Peyer's patch (tissue), 4 donors: ENCODE measurements around the gene UNC13C. TPM values are rescaled to one million over a fixed set of nuclear protein-coding genes. Genes with fewer than 3 reads are reported as not detected.

ENCODE experiments used
- DNase-seq, 3 donors: peaks; one replicate each; pipeline ENCODE4 v3.0.0-alpha.2; 2017 to 2019
- H3K27ac ChIP-seq, 4 donors: fragments of 200-600 bp; sonication (generic); one replicate each; pipeline ENCODE4 v1.5.1; 2016 to 2019
- H3K27me3 ChIP-seq, 2 donors: fragments of 200-600 bp; sonication (generic); one replicate each; pipeline ENCODE4 v1.5.1; 2019
- H3K36me3 ChIP-seq, 3 donors: fragments of 200-600 bp; sonication (generic); one replicate each; pipeline ENCODE4 v1.5.1; 2016 to 2019
- H3K4me1 ChIP-seq, 4 donors: fragments of 200-600 bp; sonication (generic); one replicate each; pipeline ENCODE4 v1.5.1; 2016 to 2019
- H3K4me3 ChIP-seq, 4 donors: fragments of 200-600 bp; sonication (generic); 1 replicate in 3 of 4; 2 replicates in 1 of 4; pipeline ENCODE4 v1.5.1; 2016 to 2019; ENCODE audit warnings: mild to moderate bottlenecking in 1 of 4
- H3K9me3 ChIP-seq, 4 donors: fragments of 200-600 bp; sonication (generic); one replicate each; pipeline ENCODE4 v1.5.1; 2016 to 2019; ENCODE audit warnings: mild to moderate bottlenecking in 1 of 4
- POLR2A ChIP-seq, 2 donors: fragments of 450-650 bp; IDR thresholded peaks; one replicate each; pipeline ENCODE4 v1.5.1; 2017; ENCODE audit warnings: antibody characterized with exemption in 2 of 2, mild to moderate bottlenecking in 2 of 2, moderate library complexity in 2 of 2
- total RNA-seq, 4 donors: library from RNA; depleted of rRNA; stranded (reverse); fragments of >200 nt; gene quantifications; one replicate each; pipeline ENCODE4 v1.1.0, GENCODE V29; 2016
- TF ChIP-seq, protein P1 (sequence below), 6 experiments: fragments of 450-650 bp in 4 of 6; fragments of 200-600 bp in 2 of 6; sonication (generic) in 1 of 6; IDR thresholded peaks; one replicate each; pipeline ENCODE4 v1.5.1; 2017 to 2019; ENCODE audit warnings: antibody characterized with exemption in 6 of 6, mild to moderate bottlenecking in 3 of 6, moderate library complexity in 1 of 6

Gene UNC13C
- total RNA-seq, 4 donors from 2014 or later = under 0.01 to 3.3 (median 0.35) TPM

DNA sequence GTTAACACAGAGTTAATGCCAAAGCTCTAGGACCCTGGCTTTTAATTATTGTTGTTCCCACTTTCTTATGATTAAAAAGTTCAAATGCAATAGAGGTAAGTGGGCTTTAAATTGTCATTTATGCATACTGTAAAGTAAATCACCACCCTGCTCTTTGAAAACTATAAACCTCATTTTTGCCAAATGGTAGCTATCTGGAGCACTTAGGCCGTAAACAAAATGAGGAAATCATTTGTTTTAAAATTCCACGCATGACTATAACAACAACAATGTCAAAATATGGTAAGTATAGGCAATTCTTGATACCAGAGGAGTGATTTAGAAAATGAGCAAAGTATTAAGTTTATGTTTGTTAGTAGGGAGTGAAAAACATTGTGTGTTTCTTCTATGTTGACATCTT, 1.8 kb downstream of the UNC13C start:
- TF ChIP-seq, protein P1, sequence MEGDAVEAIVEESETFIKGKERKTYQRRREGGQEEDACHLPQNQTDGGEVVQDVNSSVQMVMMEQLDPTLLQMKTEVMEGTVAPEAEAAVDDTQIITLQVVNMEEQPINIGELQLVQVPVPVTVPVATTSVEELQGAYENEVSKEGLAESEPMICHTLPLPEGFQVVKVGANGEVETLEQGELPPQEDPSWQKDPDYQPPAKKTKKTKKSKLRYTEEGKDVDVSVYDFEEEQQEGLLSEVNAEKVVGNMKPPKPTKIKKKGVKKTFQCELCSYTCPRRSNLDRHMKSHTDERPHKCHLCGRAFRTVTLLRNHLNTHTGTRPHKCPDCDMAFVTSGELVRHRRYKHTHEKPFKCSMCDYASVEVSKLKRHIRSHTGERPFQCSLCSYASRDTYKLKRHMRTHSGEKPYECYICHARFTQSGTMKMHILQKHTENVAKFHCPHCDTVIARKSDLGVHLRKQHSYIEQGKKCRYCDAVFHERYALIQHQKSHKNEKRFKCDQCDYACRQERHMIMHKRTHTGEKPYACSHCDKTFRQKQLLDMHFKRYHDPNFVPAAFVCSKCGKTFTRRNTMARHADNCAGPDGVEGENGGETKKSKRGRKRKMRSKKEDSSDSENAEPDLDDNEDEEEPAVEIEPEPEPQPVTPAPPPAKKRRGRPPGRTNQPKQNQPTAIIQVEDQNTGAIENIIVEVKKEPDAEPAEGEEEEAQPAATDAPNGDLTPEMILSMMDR (IDR thresholded peaks at IDR 0.05) = no peak
- no peak for TF ChIP-seq POLR2A (IDR thresholded peaks at IDR 0.05)
- Histone ChIP-seq H3K4me3 (no peak overlapping the region), H3K27ac (no peak overlapping the region), H3K4me1 (no peaks in the 10 kb centered on the region), H3K9me3 (no peaks in the 10 kb centered on the region), H3K27me3 (no peaks in the 10 kb centered on the region), H3K36me3 (no peaks in the 10 kb centered on the region)
- DNase-seq = no peak

GRCh38 chr15:53982071-53982680, 3.9 kb downstream of the UNC13C start:
- Histone ChIP-seq H3K4me3 (no peak overlapping the region), H3K27me3 (no peaks in the 10 kb centered on the region), H3K36me3 (no peaks in the 10 kb centered on the region), H3K9me3 (no peaks in the 10 kb centered on the region), H3K4me1 (no peaks in the 10 kb centered on the region), H3K27ac (no peak overlapping the region)
- no peak for DNase-seq
- no peak for TF ChIP-seq POLR2A (IDR thresholded peaks at IDR 0.05)
- TF ChIP-seq, protein P1 (IDR thresholded peaks at IDR 0.05) = no peak

- TF ChIP-seq, protein P1 (IDR thresholded peaks at IDR 0.05) = no peak
- TF ChIP-seq POLR2A (IDR thresholded peaks at IDR 0.05) = no peak
These were observed 4.6 kb downstream of the UNC13C start for GRCh38 chr15:53982876-53983275.

GRCh38 chr15:53984221-53984620, 6.0 kb downstream of the UNC13C start:
- Histone ChIP-seq H3K4me3 (no peak overlapping the region), H3K9me3 (no peaks in the 10 kb centered on the region), H3K27me3 (no peaks in the 10 kb centered on the region), H3K36me3 (no peaks in the 10 kb centered on the region), H3K27ac (no peak overlapping the region), H3K4me1 (no peaks in the 10 kb centered on the region)
- TF ChIP-seq, protein P1 (IDR thresholded peaks at IDR 0.05) = no peak
- no peak for TF ChIP-seq POLR2A (IDR thresholded peaks at IDR 0.05)
- DNase-seq = no peak

More at GRCh38 chr15:53982876-53983275, 4.6 kb downstream of the UNC13C start:
- no peak for DNase-seq
- H3K27ac ChIP-seq = no peak overlapping the region
- no peaks in the 10 kb centered on the region for H3K27me3 ChIP-seq
- H3K36me3 ChIP-seq = no peaks in the 10 kb centered on the region
- no peaks in the 10 kb centered on the region for H3K9me3 ChIP-seq
- no peaks in the 10 kb centered on the region for H3K4me1 ChIP-seq
- H3K4me3 ChIP-seq = no peak overlapping the region

DNA sequence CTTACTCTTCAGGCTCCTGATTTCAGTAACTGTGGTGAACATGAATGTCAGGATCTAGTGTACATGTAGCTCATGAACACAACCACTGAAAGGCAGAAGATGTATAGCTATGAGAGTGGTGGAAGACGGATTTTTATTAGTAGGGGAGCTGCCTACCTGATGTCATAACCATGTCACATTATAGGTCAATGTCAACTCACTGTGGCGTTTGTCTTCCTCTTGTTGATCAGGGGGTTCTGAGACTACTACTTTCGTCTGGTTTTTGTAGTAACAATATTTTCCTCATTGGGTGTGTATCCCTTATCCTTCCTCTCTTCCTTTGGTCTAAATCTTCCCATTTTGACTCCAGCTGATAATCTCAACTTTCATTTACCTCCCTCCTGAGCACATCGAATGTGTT, 7.3 kb downstream of the UNC13C start:
- TF ChIP-seq POLR2A (IDR thresholded peaks at IDR 0.05) = no peak
- TF ChIP-seq, protein P1 (IDR thresholded peaks at IDR 0.05) = no peak

DNA sequence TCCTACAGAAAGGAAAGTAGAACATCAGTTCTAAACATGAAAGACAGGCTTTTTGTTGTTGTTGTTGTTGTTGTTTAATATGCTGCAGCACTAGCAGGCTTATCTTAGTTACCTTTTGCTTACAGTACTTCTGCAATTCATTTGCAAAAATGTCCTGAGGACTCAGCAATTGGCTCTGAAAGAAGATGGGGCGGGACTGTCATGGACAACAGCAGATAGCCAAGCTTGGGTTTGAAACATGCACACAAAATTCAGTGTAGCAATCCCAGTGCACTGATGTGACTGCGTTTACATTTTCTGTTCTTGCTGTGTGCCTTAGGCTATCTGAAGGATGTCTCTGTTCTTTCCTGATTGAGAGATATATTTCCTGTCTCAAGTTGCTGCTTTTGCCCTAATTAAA, 9.2 kb downstream of the UNC13C start:
- no peak overlapping the region for H3K4me3 ChIP-seq
- H3K36me3 ChIP-seq = no peaks in the 10 kb centered on the region
- no peaks in the 10 kb centered on the region for H3K9me3 ChIP-seq
- H3K27me3 ChIP-seq = no peaks in the 10 kb centered on the region
- no peaks in the 10 kb centered on the region for H3K4me1 ChIP-seq
- H3K27ac ChIP-seq = no peak overlapping the region
- TF ChIP-seq, protein P1 (IDR thresholded peaks at IDR 0.05) = no peak
- no peak for TF ChIP-seq POLR2A (IDR thresholded peaks at IDR 0.05)
- no peak for DNase-seq

More for the DNA sequence above, 7.3 kb downstream of the UNC13C start:
- Histone ChIP-seq H3K27ac (no peak overlapping the region), H3K4me1 (no peaks in the 10 kb centered on the region), H3K9me3 (no peaks in the 10 kb centered on the region), H3K27me3 (no peaks in the 10 kb centered on the region), H3K4me3 (no peak overlapping the region), H3K36me3 (no peaks in the 10 kb centered on the region)
- DNase-seq = no peak
